GM19372 (cell line): ENCODE data around the gene SNX14.

Experiments used
- ATAC-seq: cut with Tn5 transposase; IDR thresholded peaks from one replicate; pipeline ENCODE4 v1.9.1; 2021; ENCODE audit warnings: mild to moderate bottlenecking, low read depth, moderate library complexity; ENCODE audit not compliant: unreplicated experiment

The SNX14 gene

DNA sequence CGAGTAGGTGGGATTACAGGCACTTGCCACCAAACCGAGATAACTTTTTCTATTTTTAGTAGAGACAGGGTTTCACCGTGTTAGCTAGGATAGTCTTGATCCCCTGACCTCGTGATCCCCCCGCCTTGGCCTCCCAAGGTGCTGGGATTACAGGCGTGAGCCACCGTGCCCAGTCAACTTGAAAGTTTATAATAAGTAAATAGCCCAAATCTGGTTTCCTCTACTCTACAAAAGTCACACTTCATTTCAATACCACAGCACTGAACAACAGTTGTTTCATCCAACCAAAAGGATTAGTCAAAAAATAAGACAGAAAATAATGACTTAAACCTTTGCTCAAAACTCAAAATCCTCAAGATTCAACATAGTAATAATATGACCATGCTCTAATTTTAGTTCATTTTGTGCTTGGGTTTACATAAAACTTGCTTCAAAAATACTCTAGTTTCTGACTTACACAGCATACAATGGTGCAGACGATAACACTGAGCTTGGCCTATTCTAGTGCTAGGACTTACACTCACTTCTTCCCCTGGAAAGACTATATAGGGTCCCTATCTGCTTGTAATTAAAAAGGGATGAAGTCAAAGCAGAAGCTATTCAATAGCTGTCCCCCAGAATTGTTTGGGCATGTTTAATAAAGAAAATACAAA lies 87.1 kb downstream of the SNX14 start:
- ATAC-seq = no peak

DNA sequence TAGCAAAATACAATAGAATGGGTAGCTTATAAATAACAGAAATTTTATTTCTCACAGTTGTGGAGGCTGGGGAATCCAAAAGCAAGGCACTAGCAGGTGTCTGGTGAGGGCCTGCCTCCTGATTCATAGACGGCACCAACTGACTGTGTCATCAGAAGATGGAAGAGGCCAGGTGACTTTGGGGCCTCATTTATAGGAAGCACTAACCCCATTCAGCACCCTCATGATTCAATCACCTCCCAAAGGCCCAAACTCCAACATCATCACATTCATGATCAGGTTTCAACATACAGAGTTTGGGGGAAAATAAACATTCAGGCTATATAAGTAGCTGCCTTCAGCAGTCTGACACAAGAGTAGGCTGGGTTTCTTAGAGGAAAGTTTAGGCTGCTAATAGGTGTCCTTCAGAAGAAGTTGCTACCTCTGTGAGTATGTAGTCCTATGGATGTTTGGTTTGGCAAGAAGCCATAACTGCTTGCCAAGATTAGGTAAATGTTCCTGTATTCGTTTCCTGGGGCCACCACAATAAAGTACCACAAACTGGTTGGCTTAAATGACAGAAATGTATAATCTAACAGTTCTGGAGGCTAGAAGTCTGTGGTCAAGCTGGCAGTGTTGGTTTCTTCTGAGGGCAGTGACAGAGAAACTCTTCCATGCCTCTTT lies 94.9 kb downstream of the SNX14 start:
- ATAC-seq = no peak

DNA sequence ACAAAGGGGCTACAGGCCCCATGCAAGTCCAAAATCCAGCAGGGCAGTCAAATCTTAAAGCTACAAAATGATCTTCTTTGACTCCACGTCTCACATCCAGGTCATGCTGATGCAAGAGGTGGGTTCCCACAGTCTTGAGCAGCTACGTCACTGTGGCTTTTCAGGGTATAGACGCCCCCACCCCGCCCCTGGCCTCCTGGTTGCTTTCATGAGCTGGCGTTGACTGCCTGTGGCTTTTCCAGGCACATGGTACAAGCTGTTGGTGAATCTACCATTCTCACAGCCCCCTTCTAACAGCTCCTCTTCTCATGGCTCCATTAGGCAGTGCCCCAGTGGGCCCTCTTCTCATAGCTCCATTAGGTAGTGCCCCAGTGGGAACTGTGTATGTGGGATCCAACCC lies 96.8 kb downstream of the SNX14 start:
- ATAC-seq = no peak

DNA sequence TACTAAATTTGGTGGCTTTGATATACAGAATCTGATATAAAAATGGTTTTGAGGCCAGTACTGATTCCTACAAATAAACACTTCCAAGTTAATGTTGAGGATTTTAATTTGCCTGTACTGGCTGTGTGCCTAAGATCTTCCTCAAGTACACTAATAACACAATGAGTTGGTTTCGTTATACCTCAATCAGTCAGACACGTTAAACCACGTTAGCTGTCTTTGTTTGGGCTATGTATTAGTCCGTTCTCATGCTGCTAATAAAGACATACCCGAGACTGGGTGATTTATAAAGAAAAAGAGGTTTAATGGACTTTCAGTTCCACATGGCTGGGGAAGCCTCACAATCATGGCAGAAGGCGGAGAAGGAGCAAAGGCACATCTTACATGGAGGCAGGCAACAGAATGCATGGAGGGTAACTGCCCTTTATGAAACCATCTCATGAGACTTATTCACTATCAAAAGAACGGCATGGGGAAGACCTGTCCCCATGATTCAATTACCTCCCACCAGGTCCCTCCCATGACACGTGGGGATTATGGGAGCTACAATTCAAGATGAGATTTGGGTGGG lies 97.6 kb downstream of the SNX14 start:
- no peak for ATAC-seq

DNA sequence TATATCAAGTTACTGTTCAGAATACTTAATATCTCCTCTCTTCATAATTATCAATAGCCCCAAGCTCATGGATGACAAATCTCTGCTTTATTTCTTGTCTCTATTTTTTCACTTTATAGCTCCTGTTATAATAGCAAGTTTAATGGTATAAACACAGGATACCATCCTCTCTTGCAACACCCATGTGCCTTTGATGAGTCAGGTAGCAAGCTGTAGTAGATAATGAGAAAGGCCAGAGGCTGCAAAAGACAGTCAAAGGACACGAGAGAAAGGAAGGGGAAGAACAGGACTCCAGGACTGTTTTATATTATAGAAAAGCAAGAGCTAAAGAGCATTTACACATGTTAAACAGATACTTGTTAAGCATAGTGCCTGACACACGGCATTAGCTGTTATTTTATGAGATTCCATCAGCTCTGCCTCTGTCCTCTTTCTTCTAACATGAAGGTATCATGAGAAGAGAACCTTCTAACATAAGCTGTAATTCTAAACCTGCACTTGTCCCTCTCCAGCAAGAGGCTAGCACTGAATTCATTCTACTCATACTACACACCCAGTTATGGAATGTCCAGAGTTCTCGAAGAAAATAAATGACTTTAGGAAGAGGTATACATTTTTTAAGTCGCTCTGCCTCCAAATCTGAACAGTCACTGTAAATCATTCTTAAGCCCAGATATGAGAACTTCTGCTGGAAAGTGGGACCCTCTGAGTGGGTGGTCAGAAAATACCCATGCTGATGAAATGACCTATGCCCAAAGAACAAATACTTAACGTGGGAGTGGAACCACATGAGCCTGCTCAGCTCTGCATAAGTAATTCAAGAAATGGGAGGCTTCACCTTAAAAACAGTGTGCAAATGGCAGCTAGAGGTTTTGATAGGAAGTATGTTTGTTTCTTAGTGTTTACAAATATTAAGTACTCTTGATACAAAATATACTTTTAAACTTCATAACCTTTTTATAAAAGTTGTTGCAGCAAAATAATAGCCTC lies 98.8 kb downstream of the SNX14 start:
- no peak for ATAC-seq

DNA sequence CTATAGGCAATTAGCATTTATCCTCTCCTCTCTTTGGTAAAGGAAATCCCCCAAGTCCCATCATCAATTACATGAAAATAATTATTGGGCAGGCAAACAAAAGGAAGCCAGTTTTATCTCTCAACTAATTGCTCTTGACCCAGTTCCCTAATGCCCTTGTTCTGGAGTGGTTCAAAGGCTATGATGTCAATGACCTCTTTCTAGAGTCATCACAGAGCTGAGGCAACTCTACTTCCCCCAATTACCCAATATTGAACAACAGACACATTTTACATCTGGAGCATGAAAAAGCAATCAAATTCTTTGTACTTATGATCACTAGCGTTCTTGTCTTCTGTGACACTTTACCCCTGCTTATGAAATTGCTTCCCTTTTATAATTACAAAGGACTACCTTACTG lies 100.3 kb downstream of the SNX14 start:
- ATAC-seq = no peak

DNA sequence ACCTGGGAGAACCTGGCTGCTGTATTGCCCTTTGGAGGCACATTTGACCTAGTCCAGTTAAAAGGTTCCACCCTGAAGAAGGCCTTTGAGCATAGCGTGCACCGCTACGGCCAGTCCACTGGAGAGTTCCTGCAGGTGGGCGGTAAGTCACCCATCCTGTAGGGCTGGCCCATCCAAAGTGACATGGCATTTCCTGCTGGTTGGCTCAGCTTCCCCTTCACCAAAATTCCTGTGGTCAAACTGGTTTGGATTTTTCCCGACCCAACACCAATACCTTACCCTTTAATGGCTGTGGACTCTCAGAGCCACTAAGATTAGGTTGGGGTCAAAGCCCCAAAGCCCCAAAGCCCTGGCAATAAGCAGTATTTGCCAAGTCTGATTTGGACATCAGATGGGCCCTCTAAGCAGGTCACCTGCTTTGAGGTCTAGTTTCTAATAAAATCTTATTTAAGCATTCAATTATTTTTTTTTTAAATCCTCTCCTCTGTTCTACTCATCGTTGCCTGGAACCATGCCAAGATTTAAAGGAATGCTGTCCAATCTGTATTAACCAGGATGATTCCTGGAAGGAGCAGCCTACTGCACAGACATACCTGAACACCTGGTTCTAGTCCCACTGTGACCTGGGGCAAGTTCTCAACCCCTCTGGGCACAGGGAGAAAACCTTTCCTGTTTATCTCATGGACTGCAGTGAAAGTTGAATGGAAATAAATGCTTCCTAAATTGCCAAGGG lies 103.0 kb downstream of the SNX14 start:
- ATAC-seq = no peak

DNA sequence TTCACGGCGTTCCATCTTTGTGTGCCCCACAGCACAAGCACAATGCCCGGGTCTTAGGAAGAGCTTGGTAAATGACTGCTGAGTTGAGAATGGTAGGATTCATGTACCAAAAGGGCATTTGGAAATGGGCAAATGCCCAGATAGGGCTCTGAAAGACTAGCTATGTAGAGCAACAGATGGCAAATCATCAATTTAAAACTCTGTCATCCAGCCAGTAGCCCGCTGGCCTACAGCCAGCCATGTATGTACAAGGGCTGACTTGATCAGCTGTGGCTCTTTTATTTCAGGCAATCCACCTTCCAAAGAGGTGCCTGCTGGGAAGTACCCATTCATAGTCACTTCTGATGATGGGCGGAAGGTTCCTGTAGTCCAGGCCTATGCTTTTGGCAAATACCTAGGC lies 108.7 kb downstream of the SNX14 start:
- no peak for ATAC-seq

DNA sequence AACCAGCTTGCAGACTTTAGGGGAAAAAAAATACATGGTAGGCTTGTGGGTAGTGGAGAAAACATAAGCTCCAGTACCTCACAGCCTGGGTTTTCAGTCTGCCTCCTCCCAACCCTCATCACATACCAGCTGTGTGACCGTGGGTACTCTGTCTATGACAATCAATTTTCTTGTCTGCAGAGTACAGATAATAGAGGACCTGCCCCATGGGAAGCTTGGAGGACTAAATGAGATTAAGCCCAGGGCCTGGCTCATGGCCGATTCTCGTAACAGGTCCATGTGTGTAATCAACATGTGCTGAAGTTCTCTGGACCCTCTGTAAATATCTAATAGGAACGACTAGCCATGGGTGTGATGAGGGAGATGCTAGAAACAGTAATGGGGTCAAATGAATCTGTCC lies 109.8 kb downstream of the SNX14 start:
- ATAC-seq = no peak

DNA sequence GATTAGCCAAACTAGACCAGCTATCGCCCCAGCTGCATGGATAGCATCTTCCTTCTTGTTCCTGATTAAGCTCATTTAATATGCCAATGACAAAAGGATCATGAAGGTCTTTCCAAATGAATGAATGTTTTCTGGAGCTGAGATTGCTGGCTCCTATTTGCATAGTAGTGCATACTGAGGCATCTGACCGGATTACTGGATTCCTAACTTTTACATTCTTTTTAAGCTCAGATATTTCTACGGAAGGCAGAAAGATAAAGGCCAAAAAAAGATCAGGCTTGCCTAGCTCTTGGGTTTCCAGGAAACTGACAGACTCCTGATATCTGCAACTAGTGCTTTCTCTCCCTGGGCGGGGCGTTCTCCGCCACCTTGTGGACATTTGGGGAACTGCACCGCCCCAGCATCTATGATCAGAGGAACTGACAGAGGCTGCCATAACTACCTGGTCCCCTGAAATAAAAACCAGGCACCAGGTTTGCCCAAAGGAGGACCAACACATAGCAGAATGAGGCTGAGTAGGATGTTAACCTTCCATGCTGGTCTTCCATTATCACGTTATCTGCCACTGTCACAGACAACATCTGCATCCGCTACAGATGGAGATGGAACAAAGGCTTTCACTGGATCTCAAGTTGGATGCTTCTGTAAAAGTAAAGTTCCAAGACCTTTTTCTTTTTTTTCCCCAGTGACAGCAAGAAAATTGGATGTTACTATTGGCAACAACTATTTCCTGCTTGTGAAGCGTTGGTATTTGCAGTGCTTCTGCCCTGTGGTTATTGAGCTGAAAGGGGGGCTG lies 110.6 kb downstream of the SNX14 start:
- peak; percentile 92 for ATAC-seq

DNA sequence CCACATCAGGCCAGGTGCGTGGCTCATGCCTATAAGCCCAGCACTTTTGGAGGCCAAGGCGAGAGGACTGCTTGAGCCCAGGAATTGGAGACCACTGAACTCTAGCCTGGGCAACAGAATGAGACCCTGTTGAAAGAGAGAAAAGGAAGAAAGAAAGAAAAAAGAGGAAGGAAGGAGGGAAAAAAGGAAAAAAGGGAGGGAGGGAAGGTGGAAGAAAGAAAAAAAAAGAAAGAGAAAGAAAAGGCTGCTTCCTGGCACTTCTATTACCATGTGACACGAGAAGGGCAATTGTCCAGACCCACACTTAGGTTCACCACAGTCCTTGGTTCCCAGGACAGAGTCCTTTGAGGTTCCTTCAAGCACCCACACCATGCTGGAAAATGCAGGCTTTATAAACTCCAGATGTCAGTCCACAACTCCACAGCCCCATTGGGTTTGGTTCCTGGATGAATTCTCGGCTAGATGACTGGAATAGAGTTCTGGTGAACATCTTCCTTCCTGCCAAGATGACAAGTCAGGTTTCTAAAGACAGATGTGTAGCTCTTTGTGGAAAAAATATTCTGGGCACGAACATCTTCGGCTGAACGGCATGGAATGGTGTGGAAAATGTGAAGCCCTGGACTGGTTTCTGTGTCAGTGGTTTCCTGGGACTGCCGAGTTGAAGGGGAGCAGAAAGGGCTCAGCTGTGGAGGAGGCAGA lies 111.3 kb downstream of the SNX14 start:
- no peak for ATAC-seq

DNA sequence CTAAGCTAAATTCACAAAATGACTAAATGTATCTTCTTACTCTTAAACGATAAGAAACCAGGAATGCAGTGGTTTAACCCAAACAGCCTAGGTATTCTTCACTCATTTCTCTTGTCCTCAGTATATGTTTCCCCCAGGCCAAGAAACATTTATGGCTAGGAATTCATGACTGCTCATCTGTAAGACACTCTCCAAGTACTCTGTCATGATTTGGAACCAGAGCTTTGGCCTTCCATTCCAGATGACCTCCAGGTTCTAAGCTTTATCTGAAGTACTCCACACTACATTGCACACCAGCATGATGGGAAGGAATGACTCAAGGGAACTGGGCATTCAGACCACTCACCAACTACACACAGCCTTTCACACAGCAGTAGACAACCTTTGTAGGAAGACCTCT lies 114.5 kb downstream of the SNX14 start:
- no peak for ATAC-seq

DNA sequence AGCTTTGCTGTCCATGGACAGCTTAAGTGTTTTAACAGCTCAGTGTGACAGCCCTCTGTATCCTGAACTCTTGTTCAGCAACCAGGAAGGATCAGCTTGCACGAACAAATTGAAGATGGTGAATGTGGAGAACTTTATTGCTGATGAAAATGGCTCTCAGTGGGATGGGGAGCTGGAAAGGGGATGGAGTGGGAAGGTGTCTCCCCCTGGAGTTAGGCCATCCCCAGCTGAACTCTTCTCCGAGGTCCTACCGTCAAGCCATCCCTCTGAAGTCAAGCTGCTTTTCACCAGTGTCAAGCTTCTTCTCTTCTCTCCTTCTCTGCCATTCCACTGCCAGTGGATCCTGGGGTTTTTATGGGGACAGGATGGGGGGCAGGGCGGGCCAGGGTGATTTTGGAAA lies 117.1 kb downstream of the SNX14 start:
- no peak for ATAC-seq

DNA sequence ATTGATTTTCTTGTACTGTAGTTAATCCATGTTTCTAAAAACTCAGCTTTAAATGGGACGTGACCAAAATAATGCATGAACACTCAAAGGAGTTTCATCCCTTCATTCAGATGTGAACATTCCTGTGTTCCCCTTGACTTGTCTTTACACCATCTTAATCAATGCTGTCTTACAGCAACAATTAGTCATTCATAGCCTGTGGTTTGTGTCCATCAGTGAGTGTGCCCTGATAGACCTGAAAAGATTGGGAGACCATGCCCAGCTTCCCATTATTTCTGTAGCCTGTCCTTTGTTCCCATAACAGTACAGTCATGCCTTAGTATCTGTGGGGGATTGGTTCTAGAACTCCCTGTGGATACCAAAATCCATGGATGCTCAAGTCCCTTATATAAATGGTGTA lies 119.9 kb downstream of the SNX14 start:
- no peak for ATAC-seq

DNA sequence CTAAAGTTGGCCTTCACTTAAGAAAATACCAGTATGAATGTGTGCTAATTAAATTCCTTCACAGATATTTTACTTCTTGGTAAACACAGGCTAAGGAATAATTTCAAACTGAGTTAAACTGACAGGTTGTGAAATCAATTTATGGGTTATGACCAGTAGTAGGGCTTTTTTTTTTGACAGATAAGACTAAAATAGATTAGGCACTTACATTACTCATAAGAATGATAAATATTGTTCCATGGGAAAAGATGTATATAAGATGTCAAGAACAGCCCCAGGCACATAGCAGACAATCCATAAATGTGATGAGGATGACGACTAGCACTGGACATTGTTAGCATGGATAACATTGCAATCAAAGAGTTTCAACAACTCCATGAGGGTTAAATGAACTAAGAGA lies 120.9 kb downstream of the SNX14 start:
- ATAC-seq = no peak

DNA sequence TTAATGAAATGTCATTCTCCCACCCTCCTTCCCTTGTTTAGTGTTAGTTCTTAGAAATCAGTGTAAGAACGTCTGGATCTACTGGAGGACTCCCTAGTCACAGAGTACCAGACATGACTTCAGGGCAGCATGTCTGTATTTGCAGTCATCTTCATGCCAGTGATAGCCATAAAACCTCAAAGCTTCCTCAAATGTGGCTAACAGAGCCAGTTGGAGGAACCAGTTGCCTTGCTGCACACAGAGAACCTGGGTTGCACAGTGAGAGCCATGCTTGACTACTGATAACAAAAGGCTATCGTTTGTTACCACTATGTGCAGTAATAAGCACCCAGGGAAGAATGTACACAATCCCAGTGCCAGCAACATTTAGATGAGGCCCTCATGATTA lies 123.6 kb downstream of the SNX14 start:
- ATAC-seq = no peak

DNA sequence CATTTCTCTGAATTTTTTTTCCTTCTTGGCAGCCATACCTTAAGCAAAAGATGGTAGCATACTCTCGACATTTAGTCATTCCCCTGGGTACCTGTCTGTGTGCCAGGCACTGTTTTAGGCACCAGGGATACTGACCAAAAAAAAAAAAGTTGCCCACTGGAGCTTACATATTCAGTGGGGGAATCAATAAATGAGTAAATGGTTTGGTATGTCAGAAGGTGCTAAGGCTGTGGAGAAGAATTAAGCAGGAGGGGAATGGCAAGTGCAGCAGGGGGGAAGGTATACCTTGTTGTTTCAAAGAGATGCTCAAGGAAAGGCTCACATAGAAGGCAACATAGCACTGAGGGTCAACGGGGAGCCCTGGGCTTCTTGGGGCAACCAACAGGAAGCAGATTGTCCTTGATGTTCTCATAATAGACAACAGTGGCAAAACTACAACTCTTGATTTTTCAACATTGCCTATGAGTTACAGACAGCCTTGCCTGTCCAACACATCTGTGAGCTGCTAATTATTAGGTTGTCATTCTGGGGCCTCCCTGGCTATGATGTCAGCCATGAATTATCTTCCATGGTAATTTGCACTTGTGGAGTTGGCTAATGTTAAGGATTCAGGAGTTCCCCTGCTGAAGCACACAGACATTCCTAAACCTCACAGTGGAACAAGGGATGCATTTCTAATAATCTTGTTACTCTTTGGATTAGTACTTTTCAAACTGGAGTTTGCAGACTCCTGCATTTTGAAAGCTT lies 124.2 kb downstream of the SNX14 start:
- no peak for ATAC-seq

DNA sequence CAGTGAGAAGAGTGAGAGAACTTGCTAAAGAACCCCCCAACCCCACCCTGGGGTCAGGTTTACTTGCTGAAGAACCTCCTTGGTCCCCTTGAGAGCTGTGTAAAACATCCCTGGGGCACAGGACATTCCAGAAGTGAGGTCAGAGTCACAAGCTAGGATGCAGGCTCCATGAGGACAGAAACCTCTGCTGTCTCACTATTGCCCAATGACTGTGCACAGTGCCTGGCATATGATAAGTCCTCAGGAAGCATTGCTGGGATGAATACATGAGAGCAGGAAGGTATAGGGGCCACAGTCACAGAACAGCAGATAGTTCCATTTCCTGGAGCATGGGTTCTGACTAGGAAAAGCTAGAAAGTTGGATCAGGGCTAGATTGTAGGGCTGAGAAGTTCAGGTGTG lies 125.3 kb downstream of the SNX14 start:
- ATAC-seq = no peak
